ENCODE results near the gene PLA2G15. TPM values are rescaled to one million over a fixed set of nuclear protein-coding genes. Genes with fewer than 3 reads are reported as not detected.

PLA2G15 gene
- total and polyA plus RNA-seq, 2 of the 13 experiments (the other 11 are each of a cell fraction or from before 2014, with no cell fraction given) = 14.4 to 23.7 TPM

GRCh38 chr16:68265078-68265920, 20.1 kb downstream of the PLA2G15 start (continued):
- peak; percentile 66 for TF ChIP-seq POGZ (CRISPR knock-in tag; IDR thresholded peaks at IDR 0.05)
- no peak for TF ChIP-seq PAX8 (CRISPR knock-in tag; IDR thresholded peaks at IDR 0.05; ENCODE audit: borderline replicate concordance)
- TF ChIP-seq SMARCE1 (IDR thresholded peaks at IDR 0.05; ENCODE audit: borderline replicate concordance) = no peak
- TF ChIP-seq HNF4G (IDR thresholded peaks at IDR 0.05; ENCODE audit: borderline replicate concordance, low read depth, low read length) = peak; percentile 70; the same call in 1 of the 2 replicates
- no peak for TF ChIP-seq HNF4G (CRISPR knock-in tag; IDR thresholded peaks at IDR 0.05; ENCODE audit: borderline replicate concordance, low read depth)
- peak; percentile 74; the same call in 1 of the 2 replicates for TF ChIP-seq FOXK2 (IDR thresholded peaks at IDR 0.05)
- TF ChIP-seq NFIC (IDR thresholded peaks at IDR 0.05; ENCODE audit: low read length) = peak; percentile 83; the same call in 1 of the 2 replicates
- no peak for TF ChIP-seq KIAA2018 (CRISPR knock-in tag; IDR thresholded peaks at IDR 0.05; ENCODE audit: borderline replicate concordance)
- TF ChIP-seq ZBTB40 (IDR thresholded peaks at IDR 0.05) = no peak
- TF ChIP-seq ZBTB40 (CRISPR knock-in tag; IDR thresholded peaks at IDR 0.05) = no peak; the same call in 1 of the 2 replicates
- no peak; the same call in 1 of the 2 replicates for TF ChIP-seq ZSCAN29 (CRISPR knock-in tag; conservative IDR thresholded peaks at IDR 0.05)

Data from HepG2 (cell line).